Stimulated activated CD4-positive, alpha-beta T cell treated with anti-CD3 and anti-CD28 coated beads, Interleukin-15, amount 100 ng/mL, for 48 hours (primary cell): Measurements from ENCODE around the gene MAFG.
A peak's percentile ranks its signal among the peaks of the same experiment; 100 is the strongest.

Source experiments
- DNase-seq, 2 donors: peaks; one replicate each; pipeline ENCODE4 v3.0.0-alpha.2; 2020; ENCODE audit warnings: low read depth in 2 of 2

MAFG gene

DNA sequence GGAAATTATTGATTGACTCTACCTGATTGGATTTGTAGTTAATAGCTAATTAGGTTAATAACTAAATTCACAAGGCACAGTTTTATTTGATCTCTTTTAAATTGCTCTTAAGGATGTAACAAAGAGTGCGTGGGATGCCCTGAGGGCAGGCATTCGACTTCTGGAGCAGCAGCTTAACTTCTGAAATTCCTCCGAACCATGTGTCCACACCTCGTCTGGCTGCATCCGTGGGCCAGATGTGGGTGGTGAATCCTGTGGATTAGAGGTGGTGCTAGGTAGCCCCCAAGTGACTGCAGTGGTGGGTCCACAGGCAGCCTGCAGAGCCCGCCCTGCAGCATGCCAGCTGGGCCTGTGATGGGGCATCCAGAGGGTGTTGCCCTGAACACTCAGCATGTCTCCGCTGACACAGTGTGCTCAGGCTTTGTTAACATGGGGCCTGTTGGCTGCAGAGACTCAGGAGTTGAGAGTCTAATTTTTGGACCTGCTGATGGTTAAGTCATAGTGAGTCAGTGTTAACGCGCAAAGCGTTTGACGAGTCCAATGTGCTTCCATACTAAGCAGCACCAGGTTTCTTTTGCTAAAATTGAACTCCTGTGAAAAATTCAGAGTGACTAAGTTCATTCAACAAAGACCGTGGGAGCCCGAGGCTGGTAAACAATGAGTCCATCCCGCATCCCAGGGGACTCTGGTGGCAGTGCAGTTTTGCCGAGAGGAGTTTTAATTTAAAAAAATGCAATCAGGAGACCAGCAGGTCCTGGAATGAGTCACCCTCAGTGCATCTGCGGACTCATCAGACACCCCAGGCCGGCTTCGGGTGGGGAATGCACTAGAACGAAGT, 29.3 kb downstream of the MAFG start:
- DNase-seq, result no peak

DNA sequence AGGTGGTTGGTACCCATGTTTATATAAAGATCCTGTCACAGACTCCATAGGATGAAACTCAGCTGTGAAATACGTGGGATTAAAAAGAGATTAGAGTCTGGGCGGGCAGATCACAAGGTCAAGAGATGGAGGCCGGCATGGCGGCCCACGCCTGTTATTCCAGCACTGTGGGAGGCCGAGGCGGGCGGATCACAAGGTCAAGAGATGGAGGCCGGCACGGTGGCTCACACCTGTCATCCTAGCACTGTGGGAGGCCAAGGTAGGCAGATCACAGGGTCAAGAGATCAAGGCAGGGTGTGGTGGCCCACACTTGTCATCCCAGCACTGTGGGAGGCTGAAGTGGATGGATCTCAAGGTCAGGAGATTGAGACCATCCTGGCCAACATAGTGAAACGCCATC, 32.1 kb downstream of the MAFG start:
- no peak for DNase-seq

DNA sequence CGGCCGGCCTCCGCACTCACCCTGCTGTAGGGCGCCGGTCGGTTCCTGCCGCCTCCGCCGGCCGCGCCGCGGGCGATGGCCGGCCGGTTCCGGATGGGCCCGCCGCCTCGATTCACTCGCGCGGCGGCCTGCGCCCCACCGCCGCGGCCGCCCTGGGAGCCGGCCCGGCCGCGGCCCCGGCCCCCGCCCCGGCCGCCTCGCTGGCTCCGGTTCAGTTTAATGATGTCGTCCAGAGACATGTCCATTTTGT, 36.3 kb downstream of the MAFG start:
- DNase-seq, result no peak

DNA sequence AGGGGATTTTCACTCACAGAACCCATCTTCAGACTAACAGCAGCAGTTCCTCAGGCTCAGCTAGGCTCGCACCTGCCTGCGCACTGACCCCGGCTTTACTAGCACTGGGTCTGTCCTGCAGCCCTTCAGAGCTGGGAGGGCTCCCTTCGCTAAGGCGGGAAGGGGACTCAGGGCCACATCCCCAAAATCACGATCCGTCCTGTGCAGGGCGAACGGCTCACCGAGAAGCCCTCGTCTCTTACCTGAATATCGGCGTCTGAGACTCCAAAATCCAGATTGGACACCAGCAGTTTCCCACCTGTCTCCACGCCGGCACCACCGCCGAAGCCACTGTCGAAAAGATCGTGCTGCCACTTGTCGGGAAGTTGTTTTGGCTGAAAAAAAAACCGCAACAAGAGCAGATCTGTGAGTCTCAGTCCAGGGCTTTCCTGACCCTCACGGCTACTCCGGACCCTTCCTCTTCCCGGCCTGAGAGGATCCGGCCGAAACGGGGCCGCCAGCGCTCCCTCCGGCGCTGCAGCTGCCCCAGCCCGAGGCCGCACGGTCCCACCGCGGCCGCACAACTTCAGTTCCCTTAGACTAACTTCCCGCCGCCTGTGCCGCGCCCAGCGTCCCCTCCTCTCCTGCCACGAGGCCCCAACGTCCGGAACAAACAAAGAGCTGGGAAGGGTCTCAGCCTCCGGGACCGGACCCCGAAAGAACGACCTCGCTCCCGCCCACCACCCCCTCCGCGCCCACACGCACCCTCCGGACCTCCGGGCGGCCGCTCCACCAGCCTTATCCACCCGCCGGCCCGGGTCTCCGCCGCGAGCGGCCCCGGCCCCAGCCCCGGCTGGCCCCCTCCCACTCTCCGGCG, 36.9 kb downstream of the MAFG start:
- DNase-seq, result no peak

DNA sequence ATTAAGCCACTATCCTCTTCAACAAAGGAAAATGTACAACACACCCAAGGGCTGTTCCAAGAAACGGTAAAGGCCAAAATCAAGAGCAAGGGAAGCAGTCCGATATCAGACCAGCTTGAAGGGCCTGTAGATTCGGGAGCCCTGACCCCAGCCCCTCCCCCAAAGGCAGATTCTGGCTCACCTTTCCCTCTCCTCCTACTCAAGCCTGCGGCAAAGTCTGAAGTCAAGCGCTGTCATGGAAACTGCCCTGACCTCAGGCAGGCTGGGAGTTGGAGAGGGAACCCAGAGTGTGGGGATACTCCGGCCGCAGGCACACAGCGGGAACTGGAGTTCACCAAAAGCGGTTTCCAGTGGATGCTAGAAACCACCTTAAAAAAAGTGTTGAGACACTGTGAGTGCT, 37.9 kb downstream of the MAFG start:
- DNase-seq, result no peak

DNA sequence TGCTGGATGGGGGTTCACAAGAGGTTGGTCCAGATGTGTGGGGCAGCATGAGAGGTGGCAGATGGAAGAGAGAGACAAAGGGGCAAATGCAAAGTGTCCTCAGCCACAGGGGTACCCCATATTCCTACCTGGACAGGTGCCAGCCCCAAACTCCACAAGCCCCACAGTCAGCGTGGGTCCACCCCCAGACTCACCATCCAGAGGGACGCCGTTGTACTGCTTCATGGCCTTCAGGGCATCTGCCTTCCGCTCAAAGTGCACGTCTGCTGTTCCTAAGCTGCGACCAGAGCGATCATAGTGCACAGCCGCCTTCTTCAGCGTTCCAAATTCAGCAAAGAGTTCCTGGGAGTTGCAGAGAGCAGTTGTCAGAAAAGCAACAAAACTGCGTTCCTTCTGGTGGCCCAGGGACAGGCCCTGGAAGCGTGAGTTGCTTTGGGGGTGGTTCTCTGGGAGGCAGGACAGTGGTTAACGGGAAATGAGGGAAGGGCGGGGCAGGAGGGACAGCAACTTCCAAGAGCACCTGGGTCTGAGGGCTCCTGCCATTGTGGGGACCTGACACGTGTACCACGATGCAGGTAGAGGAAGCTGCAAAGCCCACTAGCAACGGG, 38.4 kb downstream of the MAFG start:
- no peak for DNase-seq

DNA sequence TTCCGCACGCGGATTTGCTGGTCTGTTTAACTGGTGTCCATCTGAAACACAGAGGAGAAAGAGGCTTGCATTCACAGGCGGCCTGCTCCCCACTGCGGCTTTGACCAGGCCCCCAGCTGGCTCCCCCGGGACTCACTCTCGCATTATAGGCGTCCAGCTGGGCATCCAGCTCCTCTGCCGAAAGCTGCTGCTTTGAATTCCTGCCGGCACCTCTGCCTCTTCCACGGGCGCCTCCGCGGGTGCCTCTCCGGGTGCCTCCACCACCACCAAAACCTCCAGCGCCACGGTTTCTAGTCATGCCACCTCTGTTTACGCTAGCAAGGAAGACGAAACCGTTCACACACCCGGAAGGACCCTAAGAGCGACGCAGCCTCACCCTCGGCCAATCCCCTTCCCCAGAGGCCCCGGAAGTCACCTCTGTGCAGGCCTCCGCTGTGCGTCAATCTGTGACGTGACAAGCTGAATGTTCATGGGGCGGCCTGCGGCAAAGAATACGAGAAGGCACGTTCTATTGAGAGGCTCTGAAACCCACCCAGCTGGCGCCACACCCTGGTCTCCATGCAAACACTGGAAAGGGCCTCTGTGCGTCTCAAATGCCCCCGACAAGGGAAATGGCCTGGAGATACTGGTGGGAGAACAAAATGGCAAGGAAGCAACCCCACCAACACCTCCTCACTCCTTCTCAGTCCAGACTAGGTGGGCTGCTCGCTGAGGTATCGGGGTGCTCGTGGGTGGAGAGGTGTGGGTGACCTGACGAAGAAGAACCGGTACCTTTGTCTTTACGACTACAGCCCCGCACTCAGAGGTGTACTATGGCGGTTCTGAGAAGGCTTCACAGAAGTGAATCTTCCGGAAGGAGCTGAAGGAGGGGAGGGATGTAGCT, 39.2 kb downstream of the MAFG start:
- DNase-seq, result no peak

DNA sequence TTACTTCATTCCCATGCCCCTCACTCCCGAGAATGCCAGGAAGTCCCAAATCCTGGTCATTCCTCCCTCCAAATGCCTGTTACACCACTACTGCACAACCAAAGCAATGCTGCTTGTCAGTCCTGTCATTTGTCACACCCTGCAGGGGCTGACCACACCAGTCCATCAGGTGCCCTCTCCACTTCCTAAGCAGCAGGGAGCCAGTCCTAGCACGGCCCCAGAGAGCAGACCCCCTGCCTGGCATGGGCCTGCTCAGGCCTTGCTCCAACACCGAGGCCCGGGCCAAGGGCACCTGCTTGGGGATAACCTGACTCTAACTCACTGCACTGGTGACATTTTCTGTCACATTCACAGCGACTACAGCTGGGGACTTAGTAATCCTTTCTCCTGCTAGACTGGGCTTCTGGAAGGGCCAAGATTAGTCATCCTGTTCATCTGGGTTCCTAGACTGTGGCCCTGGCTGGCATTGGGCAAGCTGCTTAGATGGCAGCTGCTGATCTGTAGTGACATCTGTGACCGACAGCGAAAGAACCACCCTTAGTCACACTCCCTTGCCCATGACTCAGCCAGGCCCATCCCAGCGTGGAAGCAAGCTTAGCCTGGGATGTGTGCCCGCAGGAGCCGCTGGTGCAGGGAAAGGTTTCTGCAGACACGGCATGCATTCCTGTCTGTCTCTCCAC, 41.5 kb downstream of the MAFG start:
- no peak for DNase-seq

DNA sequence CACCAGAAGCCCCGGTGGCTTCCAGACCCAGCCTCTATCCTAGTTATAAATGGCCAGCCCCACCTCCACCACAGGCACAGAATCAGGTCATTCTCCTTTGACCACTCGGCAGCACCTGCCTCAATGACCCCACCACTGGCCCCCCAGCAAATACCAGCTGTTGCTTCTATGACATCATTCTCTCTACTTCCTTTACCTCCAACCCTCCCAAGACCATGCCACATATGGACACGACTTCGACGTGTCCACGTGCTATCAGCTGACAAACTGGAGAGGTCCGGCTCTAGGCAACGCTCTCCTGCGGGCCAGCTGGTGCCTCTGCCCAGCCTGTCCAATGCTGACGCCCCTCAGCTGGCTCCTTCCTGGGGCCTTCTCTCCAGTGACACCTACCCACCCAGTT, 42.1 kb downstream of the MAFG start:
- DNase-seq, result no peak

DNA sequence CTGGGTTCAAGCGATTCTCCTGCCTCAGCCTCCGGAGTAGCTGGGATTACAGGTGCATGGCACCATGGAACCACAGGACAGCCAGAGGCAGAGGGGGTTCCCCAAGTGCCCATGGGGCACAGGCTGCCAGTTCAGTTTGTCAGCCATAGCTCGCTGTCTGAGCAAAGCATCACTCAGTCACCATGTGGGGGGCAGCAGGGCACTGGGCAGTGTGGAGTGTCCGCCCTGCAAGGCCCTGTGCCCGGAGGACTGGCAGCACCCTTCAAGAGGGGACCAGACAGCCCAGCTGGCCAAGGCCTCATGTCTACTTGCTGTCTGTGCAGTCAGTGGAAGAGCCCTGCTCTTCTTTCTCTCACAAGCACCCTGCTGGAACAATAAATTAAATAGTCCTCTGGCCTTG, 42.6 kb downstream of the MAFG start:
- DNase-seq, result no peak

DNA sequence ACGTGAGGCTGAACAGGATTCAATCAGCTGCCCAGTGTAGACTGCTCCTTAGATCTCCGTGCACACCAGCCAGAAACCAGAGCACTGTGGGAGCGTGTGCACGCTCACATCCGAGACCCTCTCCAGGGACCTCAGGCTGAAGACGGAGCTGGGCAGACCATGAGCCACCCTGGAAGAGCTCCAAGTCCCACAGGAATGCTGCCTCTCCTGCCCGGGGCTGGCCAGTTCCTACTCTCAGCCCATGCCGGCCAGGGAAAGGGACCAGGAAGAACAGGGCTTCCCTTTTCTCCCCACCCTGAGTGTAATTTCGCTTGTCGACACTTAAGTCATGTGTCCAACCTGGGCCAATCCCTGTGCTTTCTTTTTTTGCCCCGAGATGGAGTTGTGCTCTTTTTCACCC, 43.0 kb downstream of the MAFG start:
- DNase-seq, result no peak

DNA sequence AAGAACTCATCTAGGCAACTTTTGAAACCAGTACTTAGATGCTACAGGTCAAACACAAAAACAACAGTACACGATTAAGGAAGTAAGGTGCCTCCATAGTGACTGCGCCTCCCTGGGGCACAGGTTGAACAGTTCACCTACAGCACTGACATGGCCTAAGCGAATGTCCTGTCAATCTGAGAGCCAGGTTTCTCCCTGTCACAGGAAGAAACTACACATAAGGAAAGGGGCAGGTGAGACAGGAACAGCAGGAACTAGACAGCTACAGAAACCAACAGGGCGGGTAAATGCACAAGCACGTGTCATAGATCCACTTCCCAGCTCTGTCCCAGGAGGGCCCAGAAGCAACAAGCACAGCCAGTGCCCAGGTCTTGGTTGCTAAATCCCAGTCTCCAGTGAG, 48.4 kb downstream of the MAFG start:
- no peak for DNase-seq

DNA sequence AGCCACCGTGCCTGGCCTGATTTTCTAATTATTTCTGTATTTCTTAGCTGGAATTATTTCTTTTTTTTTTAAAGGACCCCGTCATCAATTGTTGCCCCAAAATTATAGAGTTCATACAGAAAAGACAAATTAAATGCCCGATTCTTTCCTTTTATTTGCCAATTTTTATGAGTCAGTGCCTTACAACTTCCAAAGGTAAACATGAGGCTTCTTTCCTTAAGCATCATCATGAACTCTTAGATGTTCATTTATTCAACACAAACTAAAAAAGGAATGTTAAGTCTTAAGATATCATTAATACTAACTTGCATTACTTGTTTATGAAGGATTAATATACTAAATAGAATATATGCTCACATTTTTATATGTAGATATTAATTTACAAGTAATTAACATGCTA, 49.2 kb downstream of the MAFG start:
- DNase-seq, result no peak

DNA sequence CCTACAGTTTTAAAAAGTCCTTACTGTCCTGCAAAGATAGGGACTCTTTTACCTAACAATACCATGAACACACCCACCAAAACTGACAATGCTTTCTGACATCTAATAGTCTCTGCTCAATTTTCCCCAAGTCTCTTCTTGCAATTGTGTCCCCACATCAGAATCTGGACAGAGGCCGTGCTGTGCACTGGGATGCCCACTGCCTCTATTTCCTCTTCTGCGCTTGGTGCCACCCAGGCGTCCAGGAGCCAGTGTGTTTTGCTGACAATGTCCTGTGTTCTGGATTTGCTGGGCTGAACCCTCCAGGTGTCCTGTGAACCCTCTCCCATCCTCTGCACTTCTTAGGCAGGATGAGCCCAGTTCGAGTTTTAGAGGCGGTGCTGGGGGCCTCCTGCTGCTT, 50.0 kb downstream of the MAFG start:
- DNase-seq, result no peak

DNA sequence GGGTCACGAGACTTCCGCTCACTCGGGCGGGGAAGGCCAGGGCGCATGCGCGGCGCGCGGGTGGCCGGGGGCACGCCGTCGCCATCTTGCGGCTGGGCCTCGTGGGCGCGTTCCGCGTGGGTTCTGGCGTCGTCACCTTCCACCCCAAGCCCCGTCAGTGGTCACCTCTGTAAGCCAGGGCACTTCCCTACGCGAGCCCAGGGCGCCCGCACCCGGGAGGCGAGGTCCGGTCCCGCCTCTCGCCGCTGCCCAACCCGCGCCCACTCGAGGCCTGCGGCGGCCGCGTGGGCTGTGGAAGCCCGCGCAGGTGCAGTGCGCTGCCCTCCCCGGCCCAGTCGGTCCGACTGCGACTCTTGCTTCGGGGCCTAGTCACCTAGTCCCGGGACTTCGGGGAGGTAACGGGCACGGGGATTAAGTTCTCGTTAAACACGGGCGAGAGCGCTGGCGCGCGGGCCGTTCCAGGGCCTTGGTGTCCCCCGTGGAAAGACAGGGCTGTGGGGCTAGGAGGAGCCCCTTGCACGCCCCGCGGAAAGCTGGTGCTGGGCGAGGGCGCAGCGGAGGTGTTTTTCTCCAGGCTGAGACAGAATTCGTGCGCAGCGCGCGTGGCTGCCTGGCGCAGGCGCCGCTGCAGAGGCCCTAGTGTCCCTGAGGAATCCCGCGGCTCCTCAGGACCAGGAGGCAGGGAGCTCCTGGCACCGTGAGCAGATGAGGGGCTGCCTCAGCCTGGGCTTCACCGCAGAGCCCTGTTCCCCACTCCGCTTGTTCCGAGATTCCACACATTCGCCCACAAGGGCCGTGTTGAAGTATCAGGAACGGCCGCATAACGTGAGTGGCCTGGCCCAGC, 55.9 kb downstream of the MAFG start:
- DNase-seq, result peak; percentile 93

DNA sequence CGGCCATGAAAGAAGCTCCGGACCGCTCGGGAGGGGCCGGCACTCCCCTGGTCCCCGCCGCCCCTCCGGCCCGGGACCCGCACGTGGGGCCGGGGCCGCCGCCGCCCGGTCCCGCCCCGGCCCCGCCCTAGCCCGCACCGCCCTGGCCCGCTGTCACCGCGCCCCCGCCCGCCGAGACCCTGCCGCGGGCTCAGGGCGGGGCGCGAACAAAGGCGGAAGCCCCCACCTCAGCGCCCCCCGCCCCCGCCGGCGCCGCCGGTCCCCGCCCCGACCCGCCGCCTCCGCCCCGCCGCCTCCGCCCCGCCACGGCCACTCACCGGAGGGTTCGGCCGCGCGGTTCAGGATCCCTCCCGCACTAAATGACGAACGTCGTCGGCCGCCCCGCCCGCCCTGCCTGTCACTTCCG, 56.6 kb downstream of the MAFG start, which contains the start of gene ARHGDIA:
Gene ARHGDIA (minus strand): TSS at position 357 of the 406 bp plus-strand sequence. CDS start 1,407 bp downstream, outside the sequence.
- DNase-seq, result no peak

DNA sequence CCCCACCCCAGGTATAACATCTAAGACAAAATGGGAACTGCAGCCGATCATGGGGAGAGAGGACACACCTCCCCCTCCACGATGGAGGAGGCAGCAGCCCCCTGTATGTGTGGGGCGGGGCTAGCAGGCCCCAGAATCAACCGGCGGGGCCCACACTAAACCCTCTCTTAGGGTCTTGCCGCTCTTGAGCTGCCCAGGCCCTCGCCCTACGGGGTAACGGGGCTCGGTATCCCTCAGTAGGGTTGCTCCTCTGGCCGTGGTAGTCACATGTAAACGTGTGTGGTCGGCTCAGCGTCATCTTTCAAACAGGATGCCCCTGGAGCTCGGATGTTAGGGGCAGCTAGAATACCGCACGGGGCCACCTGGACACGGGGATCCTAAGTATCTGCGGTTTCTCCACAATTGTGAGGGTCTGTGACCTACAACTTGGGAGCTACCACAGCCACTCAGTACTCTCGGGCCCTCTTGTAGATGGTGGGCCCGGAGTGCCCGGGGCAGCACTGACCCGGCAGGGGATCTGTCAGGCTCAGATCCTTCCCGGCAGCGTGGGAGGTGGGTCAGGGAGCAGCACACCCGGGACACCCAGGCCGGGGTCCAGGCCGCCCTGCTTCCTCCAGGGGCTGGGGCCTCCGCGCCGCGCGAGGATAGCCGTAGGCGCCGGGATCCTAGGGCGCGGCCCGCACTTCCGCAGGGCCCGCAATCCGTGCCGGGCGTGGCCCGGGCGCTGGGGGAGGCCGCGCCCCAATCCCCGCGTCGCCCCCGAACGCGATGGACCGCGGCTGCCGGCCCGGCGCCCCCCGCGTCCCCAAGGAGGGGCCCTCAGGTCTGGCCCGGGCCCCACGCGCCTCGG, 57.2 kb downstream of the MAFG start:
- no peak for DNase-seq

DNA sequence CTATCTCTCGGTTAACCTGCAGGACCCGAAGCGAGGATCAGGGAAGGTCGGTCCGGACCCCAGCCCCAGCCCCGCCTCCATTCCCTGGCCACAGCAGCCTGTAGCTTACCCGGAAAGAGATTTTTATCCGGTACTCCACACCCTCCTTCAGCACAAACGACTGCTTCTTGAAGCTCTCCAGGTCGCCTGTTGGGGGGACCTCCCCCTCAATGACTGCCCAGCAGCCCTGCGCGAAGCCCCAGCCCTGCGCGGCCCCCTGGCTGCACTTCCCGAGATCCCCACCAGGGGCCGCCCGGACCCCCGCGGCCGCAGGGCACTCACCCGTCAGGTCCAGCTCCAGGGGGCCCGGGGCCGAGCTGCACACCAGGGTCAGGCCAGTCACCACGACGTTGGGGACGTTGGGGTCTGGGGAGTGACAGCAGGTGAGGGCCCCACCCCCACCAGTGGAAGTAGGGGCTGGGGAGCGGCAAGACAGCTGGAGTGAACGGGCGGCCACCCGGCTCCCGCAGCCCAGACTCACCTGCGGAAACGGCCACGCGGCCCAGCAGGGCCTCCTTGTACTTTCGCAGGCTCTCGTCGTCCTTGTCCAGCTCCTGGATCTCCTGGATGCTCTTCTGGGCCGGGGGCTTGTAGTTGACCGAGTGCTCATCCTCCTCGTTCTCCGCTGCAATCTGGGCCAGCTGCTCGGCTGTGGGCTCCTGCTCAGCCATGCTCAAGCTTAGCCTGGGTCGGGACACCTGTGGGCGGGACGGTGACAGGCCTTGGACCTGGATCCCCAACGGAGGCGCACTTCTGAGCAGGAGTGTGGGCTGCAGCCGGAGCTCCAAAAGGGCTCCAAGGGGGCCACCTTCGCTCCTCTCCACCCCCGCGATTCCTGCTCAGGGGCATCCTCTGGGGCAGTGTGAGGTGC, 58.1 kb downstream of the MAFG start:
- DNase-seq, result no peak
